K562 (cell line): ENCODE data around the gene FIBP. TPM values are rescaled to one million over a fixed set of nuclear protein-coding genes. Genes with fewer than 3 reads are reported as not detected.

Source experiments
- ADNP ChIP-seq: fragments of 200-800 bp; sonication (Bioruptor generic); IDR thresholded peaks from 2 replicates; pipeline ENCODE4 v1.6.1; 2016; ENCODE audit warnings: missing genetic modification characterization, missing compliant biosample characterization
- EHMT2 ChIP-seq: fragments of 450-650 bp; IDR thresholded peaks from 2 replicates; pipeline ENCODE4 v1.6.1; 2018; ENCODE audit warnings: antibody characterized with exemption
- HDGF ChIP-seq: fragments of 450-650 bp; IDR thresholded peaks from 2 replicates; pipeline ENCODE4 v1.6.1; 2016
- NELFE ChIP-seq: IDR thresholded peaks from 2 replicates; pipeline ENCODE4 v1.6.1; 2011; ENCODE audit warnings: mild to moderate bottlenecking; ENCODE audit not compliant: insufficient read depth, insufficient read length
- NR3C1 ChIP-seq: sonication (generic); formaldehyde crosslinking; IDR thresholded peaks from 2 replicates; pipeline ENCODE4 v1.8.1; 2022; ENCODE audit warnings: missing genetic modification reagents
- SNIP1 ChIP-seq: fragments of 450-650 bp; IDR thresholded peaks from 2 replicates; pipeline ENCODE4 v1.7.1; 2017; ENCODE audit warnings: low read depth, mild to moderate bottlenecking
- SP2 ChIP-seq: IDR thresholded peaks from 2 replicates; pipeline ENCODE4 v1.6.1; 2011; ENCODE audit warnings: mild to moderate bottlenecking, low read depth, low read length, moderate library complexity; ENCODE audit not compliant: poor library complexity, severe bottlenecking; ENCODE audit errors: extremely low read depth
- TEAD2 ChIP-seq: fragments of 450-650 bp; IDR thresholded peaks from 2 replicates; pipeline ENCODE4 v1.6.1; 2016; ENCODE audit warnings: missing genetic modification characterization, control low read depth, missing compliant biosample characterization
- TFAM ChIP-seq: fragments of 250-450 bp; sonication (Bioruptor Pico); conservative IDR thresholded peaks from 2 replicates; pipeline ENCODE4 v1.5.0; 2021; ENCODE audit warnings: mild to moderate bottlenecking, moderate library complexity
- WHSC1 ChIP-seq: IDR thresholded peaks from one replicate; pipeline ENCODE4 v1.6.1; 2012; ENCODE audit warnings: low read length, control low read depth, inconsistent platforms
- ZBTB8A ChIP-seq: fragments of 450-650 bp; IDR thresholded peaks from 2 replicates; pipeline ENCODE4 v1.6.1; 2018; ENCODE audit warnings: mild to moderate bottlenecking, moderate library complexity; ENCODE audit not compliant: partially characterized antibody
- ZC3H4 ChIP-seq: sonication (generic); formaldehyde crosslinking; IDR thresholded peaks from 2 replicates; pipeline ENCODE4 v1.9.0; 2021; ENCODE audit warnings: missing genetic modification reagents, borderline replicate concordance
- ZNF3 ChIP-seq: fragments of 250-450 bp; sonication (Bioruptor Pico); IDR thresholded peaks from 2 replicates; pipeline ENCODE4 v1.5.0; 2021; ENCODE audit warnings: mild to moderate bottlenecking, moderate library complexity
- ZSCAN32 ChIP-seq: fragments of 450-650 bp; formaldehyde crosslinking; IDR thresholded peaks from 2 replicates; pipeline ENCODE4 v1.4.0; 2020; ENCODE audit warnings: mild to moderate bottlenecking, moderate library complexity
- polyA plus RNA-seq, 8 experiments: library from polyadenylated mRNA; depleted of rRNA in 4 of 8; stranded (reverse) in 5 of 8; unstranded in 3 of 8; fragments of >200 nt; fragmentation: Nextera tagmentation in 2 of 8; fragmentation: Illumina TruSeq in 1 of 8; extraction: Ambion mirVana in 2 of 8; extraction: Trizol in 1 of 8; gene quantifications; 2 replicates each; pipeline versions ENCODE4 v1.2.1 to v1.2.3, GENCODE V29; 2011 to 2014; ENCODE audit warnings: inconsistent platforms in 1 of 8, missing spikeins in 1 of 8
- total RNA-seq, 7 experiments: library from RNA; depleted of rRNA in 6 of 7; stranded (reverse); fragments of >200 nt in 6 of 7; fragmentation: Illumina TruSeq in 2 of 7; extraction: Trizol in 2 of 7; gene quantifications; 2 replicates each; pipeline versions ENCODE4 v1.2.1 to v1.2.3, GENCODE V29; 2011 to 2021; ENCODE audit warnings: low replicate concordance in 1 of 7
- TF ChIP-seq, protein P1 (sequence below), 2 experiments: IDR thresholded peaks; 2 replicates each; pipeline ENCODE4 v1.6.1; 2012; ENCODE audit warnings: improper control_type of control experiment in 2 of 2, low read depth in 2 of 2, low read length in 2 of 2, borderline replicate concordance in 1 of 2
- TF ChIP-seq, protein P2 (sequence below): sonication (generic); formaldehyde crosslinking; IDR thresholded peaks from 2 replicates; pipeline ENCODE4 v1.8.0; 2022; ENCODE audit warnings: missing genetic modification reagents, mild to moderate bottlenecking, moderate library complexity, borderline replicate concordance
- TF ChIP-seq, protein P3 (sequence below): fragments of 450-650 bp; IDR thresholded peaks from 2 replicates; pipeline ENCODE4 v1.6.1; 2018; ENCODE audit not compliant: partially characterized antibody
- TF ChIP-seq, protein P4 (sequence below): fragments of 450-650 bp; IDR thresholded peaks from 2 replicates; pipeline ENCODE4 v1.6.1; 2016; ENCODE audit warnings: borderline replicate concordance
- TF ChIP-seq, protein P5 (sequence below): IDR thresholded peaks from 2 replicates; pipeline ENCODE4 v1.6.1; 2016; ENCODE audit warnings: missing genetic modification characterization, missing compliant biosample characterization

FIBP gene
- total and polyA plus RNA-seq, 9 of the 15 experiments (the other 6 are each of a cell fraction or from before 2014, with no cell fraction given), result 41.2 to 79.2 (median 48.6) TPM

DNA sequence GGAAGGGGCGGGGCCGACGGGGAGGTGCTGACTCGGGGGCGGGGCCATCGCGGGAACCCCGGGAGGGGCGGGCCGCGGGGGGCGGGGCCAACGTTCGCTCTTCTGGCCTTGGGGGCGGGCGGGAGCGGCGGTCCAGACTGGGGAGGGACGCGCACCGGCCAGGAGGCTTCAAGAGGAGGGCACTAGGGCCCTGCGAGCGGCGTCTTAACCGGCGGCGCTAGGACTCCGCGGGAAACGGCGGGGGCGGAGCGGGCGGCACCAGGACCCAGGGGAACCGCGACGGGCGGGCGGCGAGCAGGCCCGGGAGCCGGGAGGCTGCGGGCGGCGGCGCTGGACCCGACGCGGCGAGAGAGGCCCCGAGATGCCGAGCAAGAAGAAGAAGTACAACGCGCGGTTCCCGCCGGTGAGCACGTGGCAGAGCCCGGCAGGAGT lies 30.9 kb upstream of the FIBP start, which contains the start of gene DRAP1 (continued):
- no peak for TF ChIP-seq HDGF
- no peak for TF ChIP-seq EHMT2
- no peak for TF ChIP-seq ZNF3
- TF ChIP-seq NELFE, result no peak
- TF ChIP-seq, protein P1, sequence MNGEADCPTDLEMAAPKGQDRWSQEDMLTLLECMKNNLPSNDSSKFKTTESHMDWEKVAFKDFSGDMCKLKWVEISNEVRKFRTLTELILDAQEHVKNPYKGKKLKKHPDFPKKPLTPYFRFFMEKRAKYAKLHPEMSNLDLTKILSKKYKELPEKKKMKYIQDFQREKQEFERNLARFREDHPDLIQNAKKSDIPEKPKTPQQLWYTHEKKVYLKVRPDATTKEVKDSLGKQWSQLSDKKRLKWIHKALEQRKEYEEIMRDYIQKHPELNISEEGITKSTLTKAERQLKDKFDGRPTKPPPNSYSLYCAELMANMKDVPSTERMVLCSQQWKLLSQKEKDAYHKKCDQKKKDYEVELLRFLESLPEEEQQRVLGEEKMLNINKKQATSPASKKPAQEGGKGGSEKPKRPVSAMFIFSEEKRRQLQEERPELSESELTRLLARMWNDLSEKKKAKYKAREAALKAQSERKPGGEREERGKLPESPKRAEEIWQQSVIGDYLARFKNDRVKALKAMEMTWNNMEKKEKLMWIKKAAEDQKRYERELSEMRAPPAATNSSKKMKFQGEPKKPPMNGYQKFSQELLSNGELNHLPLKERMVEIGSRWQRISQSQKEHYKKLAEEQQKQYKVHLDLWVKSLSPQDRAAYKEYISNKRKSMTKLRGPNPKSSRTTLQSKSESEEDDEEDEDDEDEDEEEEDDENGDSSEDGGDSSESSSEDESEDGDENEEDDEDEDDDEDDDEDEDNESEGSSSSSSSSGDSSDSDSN (IDR thresholded peaks at IDR 0.05; ENCODE audit: borderline replicate concordance in 1 of 2, low read depth in 2 of 2, low read length in 2 of 2), result 0 out of 4 replicates have a peak, but pooled peaks of 1 of the 2 experiments have one; percentile 51
- TF ChIP-seq, protein P2, sequence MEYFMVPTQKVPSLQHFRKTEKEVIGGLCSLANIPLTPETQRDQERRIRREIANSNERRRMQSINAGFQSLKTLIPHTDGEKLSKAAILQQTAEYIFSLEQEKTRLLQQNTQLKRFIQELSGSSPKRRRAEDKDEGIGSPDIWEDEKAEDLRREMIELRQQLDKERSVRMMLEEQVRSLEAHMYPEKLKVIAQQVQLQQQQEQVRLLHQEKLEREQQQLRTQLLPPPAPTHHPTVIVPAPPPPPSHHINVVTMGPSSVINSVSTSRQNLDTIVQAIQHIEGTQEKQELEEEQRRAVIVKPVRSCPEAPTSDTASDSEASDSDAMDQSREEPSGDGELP, result peak; percentile 80
- TF ChIP-seq, protein P3, sequence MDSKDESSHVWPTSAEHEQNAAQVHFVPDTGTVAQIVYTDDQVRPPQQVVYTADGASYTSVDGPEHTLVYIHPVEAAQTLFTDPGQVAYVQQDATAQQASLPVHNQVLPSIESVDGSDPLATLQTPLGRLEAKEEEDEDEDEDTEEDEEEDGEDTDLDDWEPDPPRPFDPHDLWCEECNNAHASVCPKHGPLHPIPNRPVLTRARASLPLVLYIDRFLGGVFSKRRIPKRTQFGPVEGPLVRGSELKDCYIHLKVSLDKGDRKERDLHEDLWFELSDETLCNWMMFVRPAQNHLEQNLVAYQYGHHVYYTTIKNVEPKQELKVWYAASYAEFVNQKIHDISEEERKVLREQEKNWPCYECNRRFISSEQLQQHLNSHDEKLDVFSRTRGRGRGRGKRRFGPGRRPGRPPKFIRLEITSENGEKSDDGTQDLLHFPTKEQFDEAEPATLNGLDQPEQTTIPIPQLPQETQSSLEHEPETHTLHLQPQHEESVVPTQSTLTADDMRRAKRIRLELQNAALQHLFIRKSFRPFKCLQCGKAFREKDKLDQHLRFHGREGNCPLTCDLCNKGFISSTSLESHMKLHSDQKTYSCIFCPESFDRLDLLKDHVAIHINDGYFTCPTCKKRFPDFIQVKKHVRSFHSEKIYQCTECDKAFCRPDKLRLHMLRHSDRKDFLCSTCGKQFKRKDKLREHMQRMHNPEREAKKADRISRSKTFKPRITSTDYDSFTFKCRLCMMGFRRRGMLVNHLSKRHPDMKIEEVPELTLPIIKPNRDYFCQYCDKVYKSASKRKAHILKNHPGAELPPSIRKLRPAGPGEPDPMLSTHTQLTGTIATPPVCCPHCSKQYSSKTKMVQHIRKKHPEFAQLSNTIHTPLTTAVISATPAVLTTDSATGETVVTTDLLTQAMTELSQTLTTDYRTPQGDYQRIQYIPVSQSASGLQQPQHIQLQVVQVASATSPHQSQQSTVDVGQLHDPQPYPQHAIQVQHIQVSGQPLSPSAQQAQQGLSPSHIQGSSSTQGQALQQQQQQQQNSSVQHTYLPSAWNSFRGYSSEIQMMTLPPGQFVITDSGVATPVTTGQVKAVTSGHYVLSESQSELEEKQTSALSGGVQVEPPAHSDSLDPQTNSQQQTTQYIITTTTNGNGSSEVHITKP, result peak; percentile 89
- peak; percentile 68; the same call in 1 of the 2 replicates for TF ChIP-seq NR3C1 (CRISPR knock-in tag)
- TF ChIP-seq SNIP1, result no peak
- no peak for TF ChIP-seq ZC3H4
- no peak for TF ChIP-seq ZBTB8A
- TF ChIP-seq, protein P4, sequence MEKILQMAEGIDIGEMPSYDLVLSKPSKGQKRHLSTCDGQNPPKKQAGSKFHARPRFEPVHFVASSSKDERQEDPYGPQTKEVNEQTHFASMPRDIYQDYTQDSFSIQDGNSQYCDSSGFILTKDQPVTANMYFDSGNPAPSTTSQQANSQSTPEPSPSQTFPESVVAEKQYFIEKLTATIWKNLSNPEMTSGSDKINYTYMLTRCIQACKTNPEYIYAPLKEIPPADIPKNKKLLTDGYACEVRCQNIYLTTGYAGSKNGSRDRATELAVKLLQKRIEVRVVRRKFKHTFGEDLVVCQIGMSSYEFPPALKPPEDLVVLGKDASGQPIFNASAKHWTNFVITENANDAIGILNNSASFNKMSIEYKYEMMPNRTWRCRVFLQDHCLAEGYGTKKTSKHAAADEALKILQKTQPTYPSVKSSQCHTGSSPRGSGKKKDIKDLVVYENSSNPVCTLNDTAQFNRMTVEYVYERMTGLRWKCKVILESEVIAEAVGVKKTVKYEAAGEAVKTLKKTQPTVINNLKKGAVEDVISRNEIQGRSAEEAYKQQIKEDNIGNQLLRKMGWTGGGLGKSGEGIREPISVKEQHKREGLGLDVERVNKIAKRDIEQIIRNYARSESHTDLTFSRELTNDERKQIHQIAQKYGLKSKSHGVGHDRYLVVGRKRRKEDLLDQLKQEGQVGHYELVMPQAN, result no peak
- TF ChIP-seq ADNP (tag), result no peak
- TF ChIP-seq ZSCAN32, result no peak
- no peak for TF ChIP-seq TEAD2 (tag)
- peak; percentile 39 for TF ChIP-seq SP2
- no peak for TF ChIP-seq WHSC1
- TF ChIP-seq, protein P5, sequence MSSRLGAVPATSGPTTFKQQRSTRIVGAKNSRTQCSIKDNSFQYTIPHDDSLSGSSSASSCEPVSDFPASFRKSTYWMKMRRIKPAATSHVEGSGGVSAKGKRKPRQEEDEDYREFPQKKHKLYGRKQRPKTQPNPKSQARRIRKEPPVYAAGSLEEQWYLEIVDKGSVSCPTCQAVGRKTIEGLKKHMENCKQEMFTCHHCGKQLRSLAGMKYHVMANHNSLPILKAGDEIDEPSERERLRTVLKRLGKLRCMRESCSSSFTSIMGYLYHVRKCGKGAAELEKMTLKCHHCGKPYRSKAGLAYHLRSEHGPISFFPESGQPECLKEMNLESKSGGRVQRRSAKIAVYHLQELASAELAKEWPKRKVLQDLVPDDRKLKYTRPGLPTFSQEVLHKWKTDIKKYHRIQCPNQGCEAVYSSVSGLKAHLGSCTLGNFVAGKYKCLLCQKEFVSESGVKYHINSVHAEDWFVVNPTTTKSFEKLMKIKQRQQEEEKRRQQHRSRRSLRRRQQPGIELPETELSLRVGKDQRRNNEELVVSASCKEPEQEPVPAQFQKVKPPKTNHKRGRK (tag), result no peak
- TF ChIP-seq TFAM (CRISPR knock-in tag), result no peak
